ENCODE results near the gene PRSS23. TPM values are rescaled to one million over a fixed set of nuclear protein-coding genes. Genes with fewer than 3 reads are reported as not detected.

PRSS23 gene
- total RNA-seq, 2 experiments from 2014 or later: 3.7 to 4.0 TPM

GRCh38 chr11:86801364-86801763 is 1.0 kb downstream of the PRSS23 start:
- Mint-ChIP-seq H3K27ac (no peak overlapping the region), H3K4me1 (peaks cover 34% of the 10 kb centered on the region), H3K4me3 (peak overlapping the region; percentile 22), H3K27me3 (peaks cover 82% of the 10 kb centered on the region), H3K9me3 (peaks cover 3% of the 10 kb centered on the region), H3K36me3 (peaks cover 6% of the 10 kb centered on the region)
- no peak for DNase-seq

DNA sequence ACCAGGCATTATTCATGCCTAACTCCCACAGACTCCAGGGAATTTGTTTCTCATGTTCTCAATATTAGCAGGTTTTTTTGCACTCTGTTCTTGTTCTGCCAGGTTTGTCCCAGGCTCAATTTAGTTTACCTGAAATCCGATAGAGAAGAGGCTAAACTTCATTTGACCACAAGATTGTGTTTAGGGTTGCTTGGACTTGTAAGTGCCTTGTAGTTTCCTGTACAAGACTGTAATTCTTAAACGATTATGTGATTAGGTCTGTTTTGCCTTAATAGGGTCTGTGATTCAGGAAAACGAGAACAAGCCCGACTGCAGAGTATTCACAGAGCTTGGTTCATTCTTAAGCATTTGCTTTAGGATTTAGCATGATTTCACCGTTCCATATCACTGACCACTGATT is 1.8 kb downstream of the PRSS23 start:
- no peak overlapping the region for H3K4me3 Mint-ChIP-seq
- peaks cover 6% of the 10 kb centered on the region for H3K36me3 Mint-ChIP-seq
- no peak for DNase-seq
- peaks cover 41% of the 10 kb centered on the region for H3K4me1 Mint-ChIP-seq
- H3K27me3 Mint-ChIP-seq: peaks cover 79% of the 10 kb centered on the region
- H3K27ac Mint-ChIP-seq: no peak overlapping the region
- H3K9me3 Mint-ChIP-seq: peaks cover 3% of the 10 kb centered on the region

DNA sequence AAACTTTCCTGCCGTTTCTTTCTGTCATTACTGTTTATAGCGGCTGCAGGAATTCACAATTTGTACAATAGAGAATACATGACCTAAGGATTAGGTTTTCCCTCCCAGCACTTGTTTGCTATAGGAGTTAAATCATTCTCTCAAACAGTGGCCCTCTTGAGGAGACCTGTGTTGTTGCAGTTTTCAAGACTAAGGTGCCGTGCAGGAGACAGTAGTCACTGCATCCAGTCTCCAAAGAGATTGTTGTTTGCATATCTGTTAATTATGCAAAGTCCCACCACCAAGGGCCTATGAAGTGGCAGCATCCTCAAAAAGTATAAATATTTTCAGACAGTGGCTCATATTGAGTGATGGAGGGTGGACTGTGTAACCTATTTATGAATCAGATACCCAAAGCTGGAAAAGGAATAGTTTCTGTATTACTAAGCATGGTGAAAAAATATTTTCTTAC is 2.3 kb downstream of the PRSS23 start:
- DNase-seq: peak; percentile 15
- Mint-ChIP-seq H3K36me3 (peaks cover 8% of the 10 kb centered on the region), H3K4me1 (peaks cover 41% of the 10 kb centered on the region), H3K4me3 (no peak overlapping the region), H3K9me3 (peaks cover 3% of the 10 kb centered on the region), H3K27me3 (peaks cover 79% of the 10 kb centered on the region), H3K27ac (peak overlapping the region; percentile 71)

GRCh38 chr11:86803136-86804045 is 3.0 kb downstream of the PRSS23 start:
- Mint-ChIP-seq H3K4me1 (peaks cover 41% of the 10 kb centered on the region), H3K27ac (peak overlapping the region; percentile 71), H3K4me3 (no peak overlapping the region), H3K36me3 (peaks cover 8% of the 10 kb centered on the region), H3K9me3 (peaks cover 3% of the 10 kb centered on the region), H3K27me3 (peaks cover 79% of the 10 kb centered on the region)
- DNase-seq: no peak

GRCh38 chr11:86804951-86805350 is 4.6 kb downstream of the PRSS23 start:
- Mint-ChIP-seq H3K27ac (no peak overlapping the region), H3K36me3 (peaks cover 8% of the 10 kb centered on the region), H3K27me3 (peaks cover 74% of the 10 kb centered on the region), H3K4me1 (peaks cover 39% of the 10 kb centered on the region), H3K9me3 (peaks cover 3% of the 10 kb centered on the region), H3K4me3 (no peak overlapping the region)
- DNase-seq: no peak

- Mint-ChIP-seq H3K36me3 (peaks cover 8% of the 10 kb centered on the region), H3K4me3 (no peak overlapping the region), H3K27ac (peak overlapping the region; percentile 62), H3K9me3 (peaks cover 3% of the 10 kb centered on the region), H3K4me1 (peaks cover 39% of the 10 kb centered on the region), H3K27me3 (peaks cover 75% of the 10 kb centered on the region)
- peak; percentile 51 for DNase-seq
Observed at GRCh38 chr11:86805873-86806310, 5.5 kb downstream of the PRSS23 start.

- no peak for DNase-seq
- H3K9me3 Mint-ChIP-seq: peaks cover 3% of the 10 kb centered on the region
- H3K4me1 Mint-ChIP-seq: peaks cover 37% of the 10 kb centered on the region
Observed at GRCh38 chr11:86806903-86807302, 6.6 kb downstream of the PRSS23 start.

GRCh38 chr11:86807360-86807759 is 7.0 kb downstream of the PRSS23 start:
- Mint-ChIP-seq H3K4me1 (peaks cover 32% of the 10 kb centered on the region), H3K9me3 (peaks cover 3% of the 10 kb centered on the region), H3K4me3 (no peak overlapping the region), H3K27ac (no peak overlapping the region), H3K36me3 (peaks cover 8% of the 10 kb centered on the region), H3K27me3 (peaks cover 71% of the 10 kb centered on the region)
- DNase-seq: no peak

More at GRCh38 chr11:86806903-86807302, 6.6 kb downstream of the PRSS23 start:
- no peak overlapping the region for H3K4me3 Mint-ChIP-seq
- peaks cover 8% of the 10 kb centered on the region for H3K36me3 Mint-ChIP-seq
- H3K27ac Mint-ChIP-seq: no peak overlapping the region
- H3K27me3 Mint-ChIP-seq: peaks cover 71% of the 10 kb centered on the region

DNA sequence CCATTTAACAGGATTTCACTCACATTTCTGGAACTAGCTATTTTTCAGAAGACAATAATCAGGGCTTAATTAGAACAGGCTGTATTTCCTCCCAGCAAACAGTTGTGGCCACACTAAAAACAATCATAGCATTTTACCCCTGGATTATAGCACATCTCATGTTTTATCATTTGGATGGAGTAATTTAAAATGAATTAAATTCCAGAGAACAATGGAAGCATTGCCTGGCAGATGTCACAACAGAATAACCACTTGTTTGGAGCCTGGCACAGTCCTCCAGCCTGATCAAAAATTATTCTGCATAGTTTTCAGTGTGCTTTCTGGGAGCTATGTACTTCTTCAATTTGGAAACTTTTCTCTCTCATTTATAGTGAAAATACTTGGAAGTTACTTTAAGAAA is 9.2 kb downstream of the PRSS23 start:
- Mint-ChIP-seq H3K4me1 (peaks cover 17% of the 10 kb centered on the region), H3K4me3 (no peak overlapping the region), H3K9me3 (no peaks in the 10 kb centered on the region), H3K27me3 (peaks cover 54% of the 10 kb centered on the region), H3K27ac (no peak overlapping the region), H3K36me3 (peaks cover 5% of the 10 kb centered on the region)
- DNase-seq: no peak

DNA sequence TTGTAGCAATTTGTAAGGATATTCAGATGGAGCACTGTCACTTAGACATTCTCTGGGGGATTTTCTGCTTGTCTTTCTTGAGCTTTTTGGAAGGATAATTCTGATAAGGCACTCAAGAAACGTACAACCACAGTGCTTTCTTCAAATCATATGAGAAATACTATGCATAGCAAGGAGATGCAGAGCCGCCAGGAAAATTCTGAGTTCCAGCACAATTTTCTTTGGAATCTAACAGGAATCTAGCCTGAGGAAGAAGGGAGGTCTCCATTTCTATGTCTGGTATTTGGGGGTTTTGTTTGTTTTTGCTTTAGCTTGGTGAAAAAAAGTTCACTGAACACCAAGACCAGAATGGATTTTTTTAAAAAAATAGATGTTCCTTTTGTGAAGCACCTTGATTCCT is 9.9 kb downstream of the PRSS23 start:
- no peaks in the 10 kb centered on the region for H3K9me3 Mint-ChIP-seq
- H3K4me1 Mint-ChIP-seq: peaks cover 17% of the 10 kb centered on the region
- no peak overlapping the region for H3K27ac Mint-ChIP-seq
- peaks cover 2% of the 10 kb centered on the region for H3K36me3 Mint-ChIP-seq
- H3K27me3 Mint-ChIP-seq: peaks cover 53% of the 10 kb centered on the region
- H3K4me3 Mint-ChIP-seq: no peak overlapping the region
- no peak for DNase-seq

DNA sequence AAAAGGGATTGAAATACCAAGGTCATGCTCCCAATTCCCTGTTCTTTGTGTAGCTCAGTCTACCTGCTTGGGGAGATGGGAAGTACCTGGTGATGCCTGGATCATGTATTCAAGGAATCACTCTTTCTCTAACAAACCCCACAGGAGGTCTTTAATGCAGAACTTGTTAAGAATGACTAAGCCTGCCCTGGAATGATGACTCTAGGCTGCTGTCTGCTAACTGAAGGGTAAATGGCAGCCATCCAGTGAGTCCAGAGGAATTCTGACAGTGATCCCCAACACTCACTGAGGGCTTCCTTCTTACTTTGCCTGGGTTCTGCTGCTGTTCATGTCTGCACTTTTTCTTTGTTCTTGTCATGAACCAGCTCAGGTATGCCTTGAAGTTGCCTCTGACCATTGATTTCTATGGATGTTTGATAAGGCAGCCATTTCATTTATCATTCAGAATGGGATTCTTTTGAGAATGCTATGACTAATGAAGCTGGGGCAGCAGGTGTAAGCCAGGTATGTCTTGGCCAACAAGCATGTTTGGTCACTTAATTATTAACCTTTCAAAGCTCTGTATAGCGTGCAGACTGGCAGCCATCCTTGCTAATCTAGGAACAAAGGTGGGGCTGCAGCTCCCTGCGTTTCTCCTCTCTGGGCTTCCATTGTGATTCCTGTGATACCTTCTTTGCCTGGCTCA is 11.4 kb downstream of the PRSS23 start:
- peaks cover 59% of the 10 kb centered on the region for H3K27me3 Mint-ChIP-seq
- no peak overlapping the region for H3K4me3 Mint-ChIP-seq
- H3K36me3 Mint-ChIP-seq: peaks cover 2% of the 10 kb centered on the region
- no peak for DNase-seq
- H3K27ac Mint-ChIP-seq: no peak overlapping the region
- H3K4me1 Mint-ChIP-seq: peaks cover 2% of the 10 kb centered on the region
- H3K9me3 Mint-ChIP-seq: no peaks in the 10 kb centered on the region

DNA sequence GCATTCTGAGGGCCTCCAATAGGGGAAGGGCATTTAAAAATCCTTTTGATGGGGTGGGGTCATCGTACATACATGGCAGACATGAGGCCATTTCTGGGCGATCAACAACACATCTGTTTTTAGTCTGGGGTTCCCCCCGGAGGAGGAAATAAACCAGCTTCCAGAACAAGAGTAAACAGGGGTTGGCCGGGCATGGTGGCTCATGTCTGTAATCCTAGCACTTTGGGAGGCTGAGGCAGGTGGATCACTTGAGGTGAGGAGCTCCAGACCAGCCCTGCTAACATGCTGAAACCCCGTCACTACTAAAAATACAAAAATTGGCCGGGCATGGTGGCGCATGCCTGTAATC is 12.0 kb downstream of the PRSS23 start:
- Mint-ChIP-seq H3K9me3 (no peaks in the 10 kb centered on the region), H3K27ac (no peak overlapping the region), H3K36me3 (peaks cover 2% of the 10 kb centered on the region), H3K27me3 (peaks cover 63% of the 10 kb centered on the region), H3K4me3 (no peak overlapping the region), H3K4me1 (no peaks in the 10 kb centered on the region)
- no peak for DNase-seq

DNA sequence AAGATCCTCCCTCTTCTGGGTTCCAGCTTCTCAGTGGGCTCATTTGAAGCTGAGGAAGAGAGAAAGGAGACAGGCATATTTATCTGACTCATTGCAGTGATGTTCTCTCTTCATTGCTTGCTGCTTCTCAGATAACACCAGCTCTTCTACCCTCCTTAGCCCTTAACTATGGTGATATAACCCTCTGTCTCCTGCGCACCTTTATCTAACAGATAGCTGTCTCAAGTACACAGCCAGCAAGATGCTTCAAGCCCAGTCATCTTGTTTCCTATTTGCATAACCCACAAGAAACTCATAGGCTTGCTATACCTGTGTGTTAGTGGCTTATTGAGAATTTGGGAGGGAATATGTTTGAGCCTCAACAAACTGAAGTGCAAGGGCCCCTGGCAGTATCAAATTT is 12.6 kb downstream of the PRSS23 start:
- Mint-ChIP-seq H3K9me3 (no peaks in the 10 kb centered on the region), H3K27me3 (peaks cover 63% of the 10 kb centered on the region), H3K4me1 (no peaks in the 10 kb centered on the region), H3K27ac (no peak overlapping the region), H3K4me3 (no peak overlapping the region), H3K36me3 (no peaks in the 10 kb centered on the region)
- DNase-seq: no peak

GRCh38 chr11:86814775-86815174 is 14.4 kb downstream of the PRSS23 start:
- no peaks in the 10 kb centered on the region for H3K36me3 Mint-ChIP-seq
- peaks cover 59% of the 10 kb centered on the region for H3K27me3 Mint-ChIP-seq
- no peaks in the 10 kb centered on the region for H3K9me3 Mint-ChIP-seq
- no peak overlapping the region for H3K4me3 Mint-ChIP-seq
- no peak for DNase-seq
- H3K4me1 Mint-ChIP-seq: peaks cover 6% of the 10 kb centered on the region
- no peak overlapping the region for H3K27ac Mint-ChIP-seq

DNA sequence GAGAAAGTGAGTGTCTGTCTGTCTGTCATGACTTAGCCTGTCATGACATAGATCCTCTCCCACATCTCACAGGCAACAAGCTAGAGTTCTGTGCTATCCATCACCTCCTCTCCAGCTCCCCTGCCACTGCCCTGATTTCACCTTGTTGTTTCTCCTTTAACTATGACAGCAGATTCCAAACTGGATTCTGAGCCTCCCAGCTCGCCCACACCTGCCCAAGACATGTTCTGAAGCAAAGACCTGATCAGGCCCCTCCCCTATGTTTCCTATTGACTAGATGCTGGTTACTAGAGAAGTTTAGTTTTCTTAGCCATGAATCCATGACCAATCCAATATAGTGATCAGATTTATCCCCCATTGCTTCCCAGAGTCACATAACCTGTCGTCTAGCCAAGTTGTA is 15.4 kb downstream of the PRSS23 start:
- no peak for DNase-seq
- Mint-ChIP-seq H3K27ac (no peak overlapping the region), H3K27me3 (peaks cover 54% of the 10 kb centered on the region), H3K4me1 (peaks cover 6% of the 10 kb centered on the region), H3K36me3 (no peaks in the 10 kb centered on the region), H3K4me3 (no peak overlapping the region), H3K9me3 (no peaks in the 10 kb centered on the region)
